ENCODE measurements around the gene RARS2.

The RARS2 gene

DNA sequence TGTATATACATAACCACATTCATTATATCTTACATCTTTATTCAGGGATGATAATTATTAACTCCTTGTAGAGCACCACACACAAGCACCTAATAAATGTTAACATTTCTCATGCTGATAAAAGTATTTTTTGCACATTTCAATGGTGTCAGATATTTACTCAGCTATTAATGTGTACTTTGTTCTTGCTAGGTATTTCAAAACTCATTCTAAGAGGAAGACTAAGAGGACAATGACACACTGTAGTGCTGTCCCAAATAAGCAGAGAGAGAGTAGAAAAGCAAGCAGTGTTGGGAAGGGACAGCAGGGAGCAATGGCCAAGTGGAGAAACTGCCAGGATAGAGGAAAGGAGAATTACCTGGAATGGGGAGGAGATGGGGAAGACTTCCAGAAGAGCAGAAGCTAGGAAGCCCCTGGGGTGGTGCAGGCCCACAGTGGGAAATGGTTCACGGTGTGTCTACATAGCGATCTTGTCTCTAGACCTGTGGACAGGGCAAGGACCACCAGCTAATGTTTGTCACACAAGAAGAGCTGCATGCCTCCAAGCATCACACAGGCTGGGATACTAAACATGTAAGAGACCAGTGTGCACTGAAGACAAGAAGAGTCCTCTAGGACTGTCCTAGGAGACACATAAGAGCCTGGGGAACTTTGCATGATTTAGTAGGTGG lies 55.3 kb downstream of the RARS2 start:
- H3K9ac ChIP-seq, result no peak overlapping the region
- H3K79me2 ChIP-seq (ENCODE audit: insufficient read depth, low read depth), result no peaks in the 10 kb centered on the region
- no peak overlapping the region for H2AFZ ChIP-seq (ENCODE audit: low read depth)
- no peaks in the 10 kb centered on the region for H4K20me1 ChIP-seq (ENCODE audit: insufficient read depth)
- TF ChIP-seq, protein P1, sequence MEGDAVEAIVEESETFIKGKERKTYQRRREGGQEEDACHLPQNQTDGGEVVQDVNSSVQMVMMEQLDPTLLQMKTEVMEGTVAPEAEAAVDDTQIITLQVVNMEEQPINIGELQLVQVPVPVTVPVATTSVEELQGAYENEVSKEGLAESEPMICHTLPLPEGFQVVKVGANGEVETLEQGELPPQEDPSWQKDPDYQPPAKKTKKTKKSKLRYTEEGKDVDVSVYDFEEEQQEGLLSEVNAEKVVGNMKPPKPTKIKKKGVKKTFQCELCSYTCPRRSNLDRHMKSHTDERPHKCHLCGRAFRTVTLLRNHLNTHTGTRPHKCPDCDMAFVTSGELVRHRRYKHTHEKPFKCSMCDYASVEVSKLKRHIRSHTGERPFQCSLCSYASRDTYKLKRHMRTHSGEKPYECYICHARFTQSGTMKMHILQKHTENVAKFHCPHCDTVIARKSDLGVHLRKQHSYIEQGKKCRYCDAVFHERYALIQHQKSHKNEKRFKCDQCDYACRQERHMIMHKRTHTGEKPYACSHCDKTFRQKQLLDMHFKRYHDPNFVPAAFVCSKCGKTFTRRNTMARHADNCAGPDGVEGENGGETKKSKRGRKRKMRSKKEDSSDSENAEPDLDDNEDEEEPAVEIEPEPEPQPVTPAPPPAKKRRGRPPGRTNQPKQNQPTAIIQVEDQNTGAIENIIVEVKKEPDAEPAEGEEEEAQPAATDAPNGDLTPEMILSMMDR (conservative IDR thresholded peaks at IDR 0.05; ENCODE audit: low read depth, low read length), result no peak
- H3K4me3 ChIP-seq (IDR thresholded peaks at IDR 0.05; ENCODE audit: insufficient read depth, low read depth, low read length), result no peak overlapping the region
- no peak overlapping the region for H3K4me2 ChIP-seq
- no peaks in the 10 kb centered on the region for H3K27me3 ChIP-seq (ENCODE audit: insufficient read depth, low read depth)
- H3K36me3 ChIP-seq (ENCODE audit: insufficient read depth), result no peaks in the 10 kb centered on the region
- H3K27ac ChIP-seq, result no peak overlapping the region
- H3K4me1 ChIP-seq (ENCODE audit: low read depth, poor library complexity, severe bottlenecking), result no peaks in the 10 kb centered on the region

DNA sequence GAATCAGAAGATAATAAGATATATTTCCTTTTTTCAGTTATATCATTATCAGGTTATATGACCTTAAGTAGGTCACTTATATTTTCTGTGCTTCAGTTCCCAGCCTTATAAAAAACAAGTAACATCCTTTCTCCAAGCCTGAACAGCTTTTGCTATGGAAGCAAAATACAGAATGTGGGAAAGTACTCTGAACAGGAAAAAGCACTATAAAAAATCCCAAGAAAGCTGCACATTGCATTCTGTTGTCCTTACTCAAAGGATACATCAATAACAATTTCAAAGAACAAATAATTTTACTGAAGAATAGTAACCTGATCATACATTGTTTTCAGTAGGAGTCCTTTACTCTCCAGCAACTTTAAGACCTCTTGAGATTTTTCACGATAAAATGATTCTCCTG lies 60.6 kb downstream of the RARS2 start:
- H3K4me3 ChIP-seq (IDR thresholded peaks at IDR 0.05; ENCODE audit: insufficient read depth, low read depth, low read length), result no peak overlapping the region
- no peaks in the 10 kb centered on the region for H3K79me2 ChIP-seq (ENCODE audit: insufficient read depth, low read depth)
- no peak overlapping the region for H3K4me2 ChIP-seq
- no peaks in the 10 kb centered on the region for H3K4me1 ChIP-seq (ENCODE audit: low read depth, poor library complexity, severe bottlenecking)
- no peak overlapping the region for H3K27ac ChIP-seq
- H4K20me1 ChIP-seq (ENCODE audit: insufficient read depth), result no peaks in the 10 kb centered on the region
- TF ChIP-seq, protein P1 (conservative IDR thresholded peaks at IDR 0.05; ENCODE audit: low read depth, low read length), result no peak
- no peak overlapping the region for H2AFZ ChIP-seq (ENCODE audit: low read depth)
- H3K27me3 ChIP-seq (ENCODE audit: insufficient read depth, low read depth), result no peaks in the 10 kb centered on the region
- H3K9ac ChIP-seq, result no peak overlapping the region
- no peaks in the 10 kb centered on the region for H3K36me3 ChIP-seq (ENCODE audit: insufficient read depth)

DNA sequence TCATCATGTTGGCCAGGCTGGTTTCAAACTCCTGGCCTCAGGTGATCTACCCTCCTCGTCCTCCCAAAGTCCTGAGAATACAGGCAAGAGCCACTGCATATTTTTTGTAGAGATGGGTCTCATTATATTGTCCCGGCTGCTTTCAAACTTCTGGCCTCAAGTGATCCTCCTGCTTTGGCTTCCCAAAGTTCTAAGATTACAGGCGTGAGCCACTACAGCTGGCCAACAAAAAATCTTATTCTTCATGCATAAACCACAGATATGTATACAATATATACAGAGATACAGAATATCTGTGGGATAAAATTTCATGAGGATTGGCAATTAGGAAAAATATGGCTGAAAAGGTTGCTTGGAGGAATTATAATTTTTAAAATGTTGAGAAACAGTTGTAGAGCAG lies 67.1 kb downstream of the RARS2 start:
- H3K27ac ChIP-seq, result no peak overlapping the region
- H3K9ac ChIP-seq, result no peak overlapping the region
- no peak overlapping the region for H3K4me2 ChIP-seq
- H2AFZ ChIP-seq (ENCODE audit: low read depth), result no peak overlapping the region
- no peaks in the 10 kb centered on the region for H3K36me3 ChIP-seq (ENCODE audit: insufficient read depth)
- no peaks in the 10 kb centered on the region for H3K4me1 ChIP-seq (ENCODE audit: low read depth, poor library complexity, severe bottlenecking)
- TF ChIP-seq, protein P1 (conservative IDR thresholded peaks at IDR 0.05; ENCODE audit: low read depth, low read length), result no peak
- no peaks in the 10 kb centered on the region for H3K79me2 ChIP-seq (ENCODE audit: insufficient read depth, low read depth)
- H3K4me3 ChIP-seq (IDR thresholded peaks at IDR 0.05; ENCODE audit: insufficient read depth, low read depth, low read length), result no peak overlapping the region
- H3K27me3 ChIP-seq (ENCODE audit: insufficient read depth, low read depth), result no peaks in the 10 kb centered on the region
- H4K20me1 ChIP-seq (ENCODE audit: insufficient read depth), result no peaks in the 10 kb centered on the region

DNA sequence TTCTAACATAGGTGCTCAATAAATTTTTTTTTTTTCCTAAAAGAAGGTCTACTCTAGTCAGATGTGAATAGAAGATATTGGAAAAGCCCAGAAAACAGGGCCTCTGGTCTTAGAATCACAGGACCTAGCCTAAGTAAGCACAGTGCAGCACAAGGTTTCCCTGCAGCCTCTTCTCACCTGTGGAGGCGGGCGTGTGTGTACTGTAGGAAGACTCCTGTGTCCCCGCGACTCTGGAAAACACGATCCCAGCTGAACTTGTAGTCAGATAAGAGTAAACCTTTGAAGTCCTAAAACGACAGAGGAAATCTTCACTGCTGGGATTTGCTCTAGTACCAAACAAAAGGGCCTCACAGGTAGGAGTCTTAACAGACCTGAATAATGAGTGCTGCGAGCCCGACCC lies 71.3 kb downstream of the RARS2 start:
- Histone ChIP-seq H3K36me3 (ENCODE audit: insufficient read depth) (no peaks in the 10 kb centered on the region), H3K4me2 (no peak overlapping the region), H3K79me2 (ENCODE audit: insufficient read depth, low read depth) (no peaks in the 10 kb centered on the region), H3K4me1 (ENCODE audit: low read depth, poor library complexity, severe bottlenecking) (no peaks in the 10 kb centered on the region), H3K4me3 (IDR thresholded peaks at IDR 0.05; ENCODE audit: insufficient read depth, low read depth, low read length) (no peak overlapping the region), H4K20me1 (ENCODE audit: insufficient read depth) (no peaks in the 10 kb centered on the region), H3K27me3 (ENCODE audit: insufficient read depth, low read depth) (no peaks in the 10 kb centered on the region), H3K27ac (no peak overlapping the region), H3K9ac (no peak overlapping the region), H2AFZ (ENCODE audit: low read depth) (no peak overlapping the region)
- TF ChIP-seq, protein P1 (conservative IDR thresholded peaks at IDR 0.05; ENCODE audit: low read depth, low read length), result no peak
